H1 (cell line): ENCODE results near the gene NME1. TPM values are rescaled to one million over a fixed set of nuclear protein-coding genes. Genes with fewer than 3 reads are reported as not detected.

Source experiments
- CTCF ChIA-PET: fragments of 300-600 bp; sonication (Branson Sonifier 250); formaldehyde crosslinking; loops from one replicate; lab custom pipeline; 2021; ENCODE audit not compliant: partially characterized antibody; lab: Charles Lee
- POLR2A ChIA-PET: fragments of 300-600 bp; sonication (Branson Sonifier 250); formaldehyde crosslinking; loops from one replicate; lab custom pipeline; 2021; ENCODE audit warnings: inconsistent platforms; ENCODE audit not compliant: partially characterized antibody; lab: Charles Lee
- DNase-seq, 2 experiments: peaks; one replicate each; pipeline versions ENCODE4 v3.0.0 to v3.0.0-alpha.2; 2010 to 2022; ENCODE audit warnings: low spot score in 2 of 2, low read depth in 1 of 2, mixed read lengths in 1 of 2
- FAIRE-seq: peaks from 2 replicates; lab custom pipeline; 2011; peaks lifted over from hg19 to GRCh38; lab: Jason Lieb, UNC
- H2AFZ ChIP-seq: 2 replicates; pipeline ENCODE4 v1.8.1; 2012; ENCODE audit warnings: low read length, inconsistent platforms
- H2AK5ac ChIP-seq: 2 replicates; pipeline ENCODE4 v1.6.1; 2013; ENCODE audit warnings: low read depth, low read length
- H2BK120ac ChIP-seq: replicated peaks from 2 replicates; pipeline ENCODE3; 2013; ENCODE audit warnings: low read depth, low read length, inconsistent platforms
- H2BK12ac ChIP-seq: 2 replicates; pipeline ENCODE4 v1.6.1; 2013; ENCODE audit warnings: low read depth, low read length
- H2BK15ac ChIP-seq: 2 replicates; pipeline ENCODE4 v1.6.1; 2013; ENCODE audit warnings: low read length
- H2BK20ac ChIP-seq: 2 replicates; pipeline ENCODE4 v1.6.1; 2013; ENCODE audit warnings: low read length
- H2BK5ac ChIP-seq: 2 replicates; pipeline ENCODE4 v1.6.1; 2013; ENCODE audit warnings: low read depth, low read length
- H3K14ac ChIP-seq: 2 replicates; pipeline ENCODE4 v1.6.1; 2013; ENCODE audit warnings: inconsistent platforms; ENCODE audit not compliant: insufficient read length
- H3K18ac ChIP-seq: 2 replicates; pipeline ENCODE4 v1.6.1; 2013; ENCODE audit warnings: low read length; ENCODE audit errors: extremely low read depth
- H3K23ac ChIP-seq: 2 replicates; pipeline ENCODE4 v1.6.1; 2013; ENCODE audit warnings: inconsistent platforms; ENCODE audit not compliant: insufficient read length
- H3K23me2 ChIP-seq: 2 replicates; pipeline ENCODE4 v1.6.1; 2013; ENCODE audit warnings: low read depth, low read length
- H3K27ac ChIP-seq: 2 replicates; pipeline ENCODE4 v1.6.1; 2011; ENCODE audit warnings: low read depth, low read length, inconsistent platforms
- H3K27me3 ChIP-seq, 4 experiments: replicated peaks in 1 of 4; 1 replicate in 1 of 4; 2 replicates in 3 of 4; pipeline versions ENCODE4 v1.6.1 to v1.8.1; 2011 to 2013; ENCODE audit warnings: low read length in 3 of 4, mild to moderate bottlenecking in 3 of 4, inconsistent platforms in 2 of 4, mixed read lengths in 2 of 4, moderate library complexity in 1 of 4; ENCODE audit not compliant: control insufficient read depth in 3 of 4, insufficient read depth in 3 of 4; ENCODE audit errors: extremely low read depth in 1 of 4
- H3K36me3 ChIP-seq, 4 experiments: 2 replicates each; pipeline versions ENCODE4 v1.6.1 to v1.8.1; 2011 to 2013; ENCODE audit warnings: mild to moderate bottlenecking in 4 of 4, low read length in 3 of 4, moderate library complexity in 2 of 4, control low read depth in 1 of 4, inconsistent platforms in 1 of 4; ENCODE audit not compliant: insufficient read depth in 4 of 4, control insufficient read depth in 2 of 4
- H3K4ac ChIP-seq: replicated peaks from 2 replicates; pipeline ENCODE3; 2013; ENCODE audit warnings: low read length, low read depth, mixed read lengths, inconsistent platforms; ENCODE audit not compliant: insufficient read length
- H3K4me1 ChIP-seq, 4 experiments: replicated peaks in 1 of 4; 1 replicate in 1 of 4; 2 replicates in 3 of 4; pipeline versions ENCODE4 v1.6.1 to v1.8.1; 2011 to 2013; ENCODE audit warnings: low read length in 3 of 4, inconsistent platforms in 2 of 4, mixed read lengths in 1 of 4; ENCODE audit not compliant: insufficient read depth in 4 of 4, control insufficient read depth in 3 of 4
- H3K4me2 ChIP-seq, 2 experiments: 2 replicates each; pipeline versions ENCODE4 v1.6.1 to v1.8.1; 2011 to 2013; ENCODE audit warnings: low read depth in 2 of 2, low read length in 2 of 2, control low read depth in 1 of 2, inconsistent platforms in 1 of 2, mild to moderate bottlenecking in 1 of 2; ENCODE audit not compliant: insufficient read depth in 1 of 2
- H3K4me3 ChIP-seq, 4 experiments: fragments of 200-600, 300-600 bp in 1 of 4; sonication (generic), shearing (Covaris generic), sonication (Bioruptor Twin) in 1 of 4; 2 replicates each; pipeline versions ENCODE4 v1.5.1 to v1.8.1; 2011 to 2016; ENCODE audit warnings: low read length in 4 of 4, low read depth in 3 of 4, control low read depth in 2 of 4, inconsistent platforms in 2 of 4, mild to moderate bottlenecking in 2 of 4, mixed read lengths in 1 of 4, moderate library complexity in 1 of 4; ENCODE audit not compliant: insufficient read depth in 2 of 4; ENCODE audit errors: extremely low read depth in 1 of 4
- H3K56ac ChIP-seq: replicated peaks from 2 replicates; pipeline ENCODE3; 2013; ENCODE audit warnings: low read depth, mild to moderate bottlenecking, mixed read lengths, low read length, inconsistent platforms; ENCODE audit not compliant: insufficient read length
- H3K79me1 ChIP-seq: 2 replicates; pipeline ENCODE4 v1.6.1; 2013; ENCODE audit warnings: low read depth, low read length, control low read depth
- H3K79me2 ChIP-seq, 2 experiments: 2 replicates each; pipeline versions ENCODE4 v1.6.1 to v1.8.1; 2012 to 2013; ENCODE audit warnings: low read length in 2 of 2, mild to moderate bottlenecking in 2 of 2, inconsistent platforms in 1 of 2; ENCODE audit not compliant: insufficient read depth in 2 of 2, control insufficient read depth in 1 of 2
- H3K9ac ChIP-seq, 4 experiments: replicated peaks in 1 of 4; 1 replicate in 1 of 4; 2 replicates in 3 of 4; pipeline versions ENCODE4 v1.6.1 to v1.8.1; 2011 to 2013; ENCODE audit warnings: low read depth in 3 of 4, low read length in 3 of 4, control low read depth in 2 of 4, mild to moderate bottlenecking in 2 of 4, moderate library complexity in 2 of 4, inconsistent platforms in 1 of 4; ENCODE audit errors: extremely low read depth in 1 of 4
- H3K9me3 ChIP-seq, 2 experiments: 2 replicates each; pipeline versions ENCODE4 v1.6.1 to v1.8.1; 2012 to 2013; ENCODE audit warnings: mild to moderate bottlenecking in 2 of 2, moderate library complexity in 2 of 2, control low read depth in 1 of 2, inconsistent platforms in 1 of 2, low read depth in 1 of 2, low read length in 1 of 2, mixed read lengths in 1 of 2; ENCODE audit not compliant: insufficient read depth in 2 of 2
- H4K20me1 ChIP-seq, 2 experiments: replicated peaks in 1 of 2; 2 replicates each; pipeline versions ENCODE3 to v1.8.1; 2011 to 2013; ENCODE audit warnings: inconsistent platforms in 2 of 2, low read length in 2 of 2, mild to moderate bottlenecking in 1 of 2; ENCODE audit not compliant: insufficient read depth in 2 of 2, control insufficient read depth in 1 of 2
- H4K5ac ChIP-seq: 2 replicates; pipeline ENCODE4 v1.6.1; 2013; ENCODE audit warnings: low read length, low read depth, mixed read lengths, inconsistent platforms; ENCODE audit not compliant: insufficient read length
- H4K8ac ChIP-seq: 2 replicates; pipeline ENCODE4 v1.8.0; 2013; ENCODE audit warnings: mild to moderate bottlenecking, moderate library complexity, low read length, inconsistent platforms; ENCODE audit not compliant: insufficient read depth; ENCODE audit errors: extremely low read depth
- H4K91ac ChIP-seq: replicated peaks from 2 replicates; pipeline ENCODE3; 2013; ENCODE audit warnings: low read length, mixed read lengths, inconsistent platforms; ENCODE audit not compliant: insufficient read length
- BACH1 ChIP-seq: IDR thresholded peaks from 2 replicates; pipeline ENCODE4 v1.6.1; 2012; ENCODE audit warnings: low read length, improper control_type of control experiment
- CREB1 ChIP-seq: IDR thresholded peaks from 2 replicates; pipeline ENCODE4 v1.6.1; 2012; ENCODE audit warnings: inconsistent platforms
- POLR2A ChIP-seq, 2 experiments: IDR thresholded peaks; 1 replicate in 1 of 2; 2 replicates in 1 of 2; pipeline ENCODE4 v1.6.1; 2011; ENCODE audit warnings: low read depth in 2 of 2, low read length in 2 of 2, mild to moderate bottlenecking in 2 of 2; ENCODE audit errors: control extremely low read depth in 1 of 2
- SIN3A ChIP-seq, 2 experiments: IDR thresholded peaks in 1 of 2; conservative IDR thresholded peaks in 1 of 2; 2 replicates each; pipeline ENCODE4 v1.6.1; 2011 to 2012; ENCODE audit warnings: low read length in 2 of 2, improper control_type of control experiment in 1 of 2, low read depth in 1 of 2, mild to moderate bottlenecking in 1 of 2
- TBP ChIP-seq: IDR thresholded peaks from 2 replicates; pipeline ENCODE4 v1.6.1; 2011; ENCODE audit warnings: low read depth, low read length, improper control_type of control experiment
- TEAD4 ChIP-seq: IDR thresholded peaks from 2 replicates; pipeline ENCODE4 v1.6.1; 2012; ENCODE audit warnings: low read depth, low read length, inconsistent platforms, mixed read lengths
- WGBS, 2 experiments: shearing (Covaris generic) in 1 of 2; methylation state at CpG; one replicate each; pipeline versions ENCODE4 v1.1.6 to v1.1.7; 2013 to 2015; ENCODE audit warnings: low lambda C conversion rate in 2 of 2, mixed read lengths in 2 of 2, inconsistent platforms in 1 of 2, low coverage in 1 of 2, missing lambda C conversion rate in 1 of 2; ENCODE audit not compliant: insufficient replicate concordance in 2 of 2, insufficient coverage in 1 of 2, insufficient read length in 1 of 2; ENCODE audit errors: extremely low coverage in 1 of 2, missing lambda C conversion rate in 1 of 2; 5-methylcytosine and 5-hydroxymethylcytosine counted together
- polyA plus RNA-seq, 7 experiments: library from polyadenylated mRNA; depleted of rRNA in 3 of 7; stranded (reverse) in 5 of 7; unstranded in 2 of 7; fragments of >200 nt in 5 of 7; fragments of 200-250 nt in 2 of 7; gene quantifications; 1 replicate in 5 of 7; 2 replicates in 1 of 7; 4 replicates in 1 of 7; pipeline versions ENCODE4 v1.2.1 to v1.2.3, GENCODE V29; 2011 to 2013; ENCODE audit warnings: missing spikeins in 2 of 7, mixed read lengths in 2 of 7
- total RNA-seq: library from RNA; stranded (reverse); fragmentation: NEBNext Ultra II Directional; extraction: Animal tissue kit (Norgen Biotek cat#: 25700); gene quantifications from 2 replicates; pipeline ENCODE4 v1.2.1, GENCODE V29; 2021
- TF ChIP-seq, protein P1 (sequence below): IDR thresholded peaks from 2 replicates; pipeline ENCODE4 v1.6.1; 2011; ENCODE audit warnings: low read length, improper control_type of control experiment
- TF ChIP-seq, protein P2 (sequence below): IDR thresholded peaks from 2 replicates; pipeline ENCODE4 v1.6.1; 2012; ENCODE audit warnings: inconsistent platforms

NME1 gene
- total and polyA plus RNA-seq, 2 of the 8 experiments (the other 6 are each of a cell fraction or from before 2014, with no cell fraction given): 307 to 380 TPM

GRCh38 chr17:51121620-51122472, 31.5 kb upstream of the NME1 start:
- Histone ChIP-seq H3K4ac (no peak overlapping the region), H4K91ac (no peak overlapping the region), H3K9me3 (no peaks in the 10 kb centered on the region), H2BK5ac (peak overlapping the region; percentile 76), H3K36me3 (no peaks in the 10 kb centered on the region), H3K4me2 (peak overlapping the region; percentile 89 to 93), H3K79me2 (peaks cover 0 to 29% of the 10 kb centered on the region in 2 experiments; a peak in 2 of 4 replicates), H3K4me3 (peak overlapping the region; percentile 83 to 99 (median 88)), H2AK5ac (no peak overlapping the region), H2BK120ac (no peak overlapping the region), H3K9ac (peak overlapping the region; percentile 52 to 98 (median 88)), H2BK12ac (peak overlapping the region; percentile 46; the same call in 1 of the 2 replicates), H3K27ac (peak overlapping the region; percentile 66; the same call in 1 of the 2 replicates), H3K18ac (peak overlapping the region; percentile 79; the same call in 1 of the 2 replicates), H2BK20ac (no peak overlapping the region), H3K79me1 (peaks cover 7% of the 10 kb centered on the region; the same call in 1 of the 2 replicates), H3K4me1 (peaks cover 0 to 5% (median 4%) of the 10 kb centered on the region in 4 experiments; a peak in 4 of 7 replicates), H3K27me3 (no peaks in the 10 kb centered on the region), H2AFZ (peak overlapping the region; percentile 95), H3K56ac (peak overlapping the region; percentile 32), H4K8ac (peak overlapping the region; percentile 19; the same call in 1 of the 2 replicates), H4K20me1 (peaks cover 5 to 14% of the 10 kb centered on the region in 2 experiments), H3K23me2 (peaks cover 11% of the 10 kb centered on the region), H2BK15ac (no peak overlapping the region), H3K14ac (no peak overlapping the region), H3K23ac (no peak overlapping the region), H4K5ac (peak overlapping the region; percentile 17)
- CTCF ChIA-PET: interaction anchor here (1.1 kb wide), 1 partner anchor 32 kb away, joined by 3 read pairs; the partner anchor contains the start of gene NME1
- FAIRE-seq: no peak
- peak; percentile 54 to 64 for DNase-seq
- POLR2A ChIA-PET: interaction anchor here (0.7 to 3.3 kb wide), 11 partner anchors 9 to 75 kb away, joined by 3 to 17 read pairs (median 4); partner anchors contain the start of genes NME1 and NME2
- WGBS, 2 experiments: 9% methylated on average over 23 of the region's 23 CpGs; no CpG with 5 or more reads in 1 of the 2 experiments
- TF ChIP-seq TEAD4 (no peak), BACH1 (peak; percentile 47; the same call in 1 of the 2 replicates), CREB1 (peak; percentile 39; the same call in 1 of the 2 replicates), POLR2A (IDR thresholded peaks at IDR 0.05; ENCODE audit: control extremely low read depth in 1 of 2, low read depth in 2 of 2, low read length in 2 of 2) (peak; percentile 69 to 76), TBP (peak; percentile 56), SIN3A (conservative IDR thresholded peaks at IDR 0.05 in 1 of 2, IDR thresholded peaks at IDR 0.05 in 1 of 2; ENCODE audit: low read depth in 1 of 2, low read length in 2 of 2) (0 out of 4 replicates have a peak, but pooled peaks have one; percentile 16 to 27)
- TF ChIP-seq, protein P1, sequence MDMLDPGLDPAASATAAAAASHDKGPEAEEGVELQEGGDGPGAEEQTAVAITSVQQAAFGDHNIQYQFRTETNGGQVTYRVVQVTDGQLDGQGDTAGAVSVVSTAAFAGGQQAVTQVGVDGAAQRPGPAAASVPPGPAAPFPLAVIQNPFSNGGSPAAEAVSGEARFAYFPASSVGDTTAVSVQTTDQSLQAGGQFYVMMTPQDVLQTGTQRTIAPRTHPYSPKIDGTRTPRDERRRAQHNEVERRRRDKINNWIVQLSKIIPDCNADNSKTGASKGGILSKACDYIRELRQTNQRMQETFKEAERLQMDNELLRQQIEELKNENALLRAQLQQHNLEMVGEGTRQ: peak; percentile 79
- TF ChIP-seq, protein P2, sequence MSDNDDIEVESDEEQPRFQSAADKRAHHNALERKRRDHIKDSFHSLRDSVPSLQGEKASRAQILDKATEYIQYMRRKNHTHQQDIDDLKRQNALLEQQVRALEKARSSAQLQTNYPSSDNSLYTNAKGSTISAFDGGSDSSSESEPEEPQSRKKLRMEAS: 0 out of 2 replicates have a peak, but pooled peaks have one; percentile 45
